HG02610 (cell line): ENCODE results near the gene CLK2.
"Not testable (repeated sequence)": the region's sequence is repeated elsewhere in the genome, so short reads cannot be mapped to it uniquely, and the experiment has no call there.

Experiments used
- ATAC-seq: cut with Tn5 transposase; IDR thresholded peaks from one replicate; pipeline ENCODE4 v1.9.1; 2021; ENCODE audit warnings: mild to moderate bottlenecking, moderate library complexity; ENCODE audit not compliant: unreplicated experiment

Gene CLK2

GRCh38 chr1:155214702-155215101 lies 58.6 kb downstream of the CLK2 start:
- not testable (repeated sequence) for ATAC-seq
